ENCODE measurements around the gene HS6ST2. TPM values are rescaled to one million over a fixed set of nuclear protein-coding genes. Genes with fewer than 3 reads are reported as not detected.

The HS6ST2 gene
- total and polyA plus RNA-seq, 11 donors, result 0.05 to 0.54 (median 0.17) TPM; not detected in 3

DNA sequence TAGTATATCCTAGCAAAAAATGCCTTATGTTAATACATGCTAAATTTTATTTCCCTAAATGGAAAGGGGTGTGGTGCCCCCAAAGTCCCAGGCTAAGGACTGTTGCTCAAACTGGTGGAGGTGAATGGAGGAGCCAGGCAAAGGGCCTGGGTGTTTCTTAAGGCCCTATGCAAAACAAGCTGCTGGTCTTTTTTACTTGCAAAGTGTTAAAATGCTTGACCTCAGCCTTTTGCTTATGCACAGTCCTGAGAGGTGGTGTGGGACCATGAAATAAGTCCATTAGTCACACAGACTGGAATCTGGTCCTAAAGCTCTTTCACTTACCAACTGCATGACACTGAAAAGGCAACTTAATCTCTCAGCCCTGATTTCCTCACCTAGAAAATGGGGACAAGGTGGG lies 246.1 kb downstream of the HS6ST2 start:
- H3K9me3 ChIP-seq, result no peaks in the 10 kb centered on the region
- peaks cover 0 to 22% (median 0%) of the 10 kb centered on the region in 9 donors for H3K27me3 ChIP-seq
- no peaks in the 10 kb centered on the region for H3K4me1 ChIP-seq
- no peak for DNase-seq
- H3K36me3 ChIP-seq, result no peaks in the 10 kb centered on the region
- TF ChIP-seq, protein P1, sequence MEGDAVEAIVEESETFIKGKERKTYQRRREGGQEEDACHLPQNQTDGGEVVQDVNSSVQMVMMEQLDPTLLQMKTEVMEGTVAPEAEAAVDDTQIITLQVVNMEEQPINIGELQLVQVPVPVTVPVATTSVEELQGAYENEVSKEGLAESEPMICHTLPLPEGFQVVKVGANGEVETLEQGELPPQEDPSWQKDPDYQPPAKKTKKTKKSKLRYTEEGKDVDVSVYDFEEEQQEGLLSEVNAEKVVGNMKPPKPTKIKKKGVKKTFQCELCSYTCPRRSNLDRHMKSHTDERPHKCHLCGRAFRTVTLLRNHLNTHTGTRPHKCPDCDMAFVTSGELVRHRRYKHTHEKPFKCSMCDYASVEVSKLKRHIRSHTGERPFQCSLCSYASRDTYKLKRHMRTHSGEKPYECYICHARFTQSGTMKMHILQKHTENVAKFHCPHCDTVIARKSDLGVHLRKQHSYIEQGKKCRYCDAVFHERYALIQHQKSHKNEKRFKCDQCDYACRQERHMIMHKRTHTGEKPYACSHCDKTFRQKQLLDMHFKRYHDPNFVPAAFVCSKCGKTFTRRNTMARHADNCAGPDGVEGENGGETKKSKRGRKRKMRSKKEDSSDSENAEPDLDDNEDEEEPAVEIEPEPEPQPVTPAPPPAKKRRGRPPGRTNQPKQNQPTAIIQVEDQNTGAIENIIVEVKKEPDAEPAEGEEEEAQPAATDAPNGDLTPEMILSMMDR (IDR thresholded peaks at IDR 0.05), result no peak
- no peak for TF ChIP-seq POLR2A (IDR thresholded peaks at IDR 0.05)
- no peak overlapping the region for H3K27ac ChIP-seq
- intact Hi-C loops (cut with DNase I), result no loop called here
- ATAC-seq, result no peak
- no peak overlapping the region for H3K4me3 ChIP-seq

DNA sequence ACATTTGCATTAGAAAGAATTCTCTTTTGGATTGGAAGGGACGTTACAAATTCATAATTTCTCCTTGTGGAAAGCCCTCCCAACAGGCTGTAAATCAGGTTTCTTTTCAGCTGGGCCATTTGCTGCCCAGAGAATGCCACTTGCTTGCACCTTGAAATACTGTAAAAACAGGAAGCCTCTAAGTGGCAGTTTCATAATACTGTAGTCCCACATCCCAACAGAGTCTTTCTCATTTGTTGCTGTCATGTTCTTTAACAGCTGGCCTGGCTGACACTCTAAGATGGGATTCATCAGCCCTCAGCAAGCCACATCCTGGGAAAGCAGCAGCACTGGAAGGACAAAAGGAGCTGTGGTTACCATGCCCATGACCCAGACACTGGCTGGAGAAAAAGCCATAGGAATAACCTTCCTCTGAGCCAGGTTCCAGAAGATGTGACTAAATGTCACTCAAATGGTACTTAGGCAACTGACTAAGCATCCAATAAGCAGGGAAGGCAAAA lies 247.7 kb downstream of the HS6ST2 start:
- Histone ChIP-seq H3K4me3 (no peak overlapping the region), H3K27ac (no peak overlapping the region), H3K36me3 (no peaks in the 10 kb centered on the region), H3K4me1 (no peaks in the 10 kb centered on the region), H3K9me3 (no peaks in the 10 kb centered on the region), H3K27me3 (peaks cover 0 to 9% (median 0%) of the 10 kb centered on the region in 9 donors)
- DNase-seq (no peak), ATAC-seq (no peak)
- 40 to 72% (median 60%) methylated on average over 1 of the region's 1 CpG for WGBS, 4 donors
- intact Hi-C loops (cut with DNase I), result no loop called here
- TF ChIP-seq, protein P1 (IDR thresholded peaks at IDR 0.05), result no peak
- no peak for TF ChIP-seq POLR2A (IDR thresholded peaks at IDR 0.05)

DNA sequence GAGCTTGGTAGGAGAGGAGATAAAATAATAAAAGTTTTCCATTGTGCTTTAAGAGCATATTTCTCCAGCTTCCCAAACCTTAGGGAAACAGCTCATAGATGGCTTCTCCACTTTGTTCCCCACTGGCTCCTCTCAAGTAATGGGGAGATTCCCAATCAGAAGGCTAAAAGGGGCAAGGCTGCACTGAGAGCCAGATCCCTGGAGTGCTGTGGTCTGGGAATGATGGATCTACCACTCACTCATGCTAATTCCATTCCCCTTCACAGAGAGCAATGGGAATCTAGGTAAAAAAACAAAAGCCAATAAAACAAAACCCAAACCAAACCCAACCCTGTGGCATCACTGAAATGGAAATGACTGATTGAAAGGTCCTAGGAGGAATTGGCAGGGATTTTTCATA lies 249.9 kb downstream of the HS6ST2 start:
- Histone ChIP-seq H3K27ac (no peak overlapping the region), H3K4me3 (no peak overlapping the region), H3K9me3 (no peaks in the 10 kb centered on the region), H3K36me3 (no peaks in the 10 kb centered on the region), H3K27me3 (peaks cover 0 to 12% (median 0%) of the 10 kb centered on the region in 9 donors), H3K4me1 (no peaks in the 10 kb centered on the region)
- intact Hi-C loops (cut with DNase I), result no loop called here
- ATAC-seq (no peak), DNase-seq (no peak)
- TF ChIP-seq POLR2A (IDR thresholded peaks at IDR 0.05), result no peak
- TF ChIP-seq, protein P1 (IDR thresholded peaks at IDR 0.05), result no peak

DNA sequence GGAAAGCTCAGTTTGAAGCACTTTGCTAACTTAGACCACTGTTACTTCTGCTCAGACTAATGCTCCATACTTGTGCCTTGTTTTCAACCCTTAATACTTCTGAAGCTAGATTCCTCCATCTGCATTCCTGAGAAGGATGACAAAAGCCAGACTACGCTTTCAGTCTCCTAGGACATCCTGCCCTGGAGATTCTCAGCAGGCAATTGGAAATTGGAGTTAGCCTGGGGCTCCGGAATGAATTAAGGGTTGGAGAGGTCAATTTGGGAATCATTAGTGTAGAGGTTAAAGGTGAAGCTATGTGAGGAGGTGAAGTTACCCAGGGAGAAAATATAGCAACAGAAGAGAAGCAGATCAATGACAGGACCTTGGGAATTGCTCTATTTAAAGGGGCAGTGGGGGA lies 253.7 kb downstream of the HS6ST2 start:
- intact Hi-C loops (cut with DNase I), result no loop called here
- no peak overlapping the region for H3K4me3 ChIP-seq
- TF ChIP-seq POLR2A (IDR thresholded peaks at IDR 0.05), result no peak
- peaks cover 0 to 24% (median 0%) of the 10 kb centered on the region in 9 donors for H3K27me3 ChIP-seq
- DNase-seq (no peak), ATAC-seq (no peak)
- no peaks in the 10 kb centered on the region for H3K4me1 ChIP-seq
- WGBS, 4 donors, result 34 to 46% (median 37%) methylated on average over 2 of the region's 2 CpGs
- no peak overlapping the region for H3K27ac ChIP-seq
- H3K36me3 ChIP-seq, result no peaks in the 10 kb centered on the region
- H3K9me3 ChIP-seq, result no peaks in the 10 kb centered on the region

DNA sequence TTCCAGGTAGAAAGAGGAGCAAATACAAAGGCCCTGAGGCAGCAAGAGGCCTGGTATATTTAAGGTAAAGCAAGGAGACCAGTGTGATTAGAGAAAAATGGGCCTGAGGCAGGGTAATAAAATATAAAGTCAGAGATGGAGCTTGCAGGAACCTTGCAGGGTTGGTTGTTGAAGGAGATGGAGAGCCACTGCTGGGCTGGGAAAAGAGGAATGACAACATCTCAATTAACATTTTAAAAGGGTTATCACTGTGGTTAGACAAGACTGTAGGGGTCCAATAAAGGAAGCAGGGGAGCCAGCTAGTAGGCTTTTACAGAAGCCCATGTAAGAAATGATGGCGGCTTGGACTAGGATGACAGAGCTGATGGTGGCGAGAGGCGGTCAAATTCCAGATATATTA lies 264.0 kb downstream of the HS6ST2 start:
- WGBS, 4 donors, result 75 to 92% (median 82%) methylated on average over 3 of the region's 3 CpGs
- no peak for DNase-seq
- no peaks in the 10 kb centered on the region for H3K9me3 ChIP-seq
- ATAC-seq, result no peak
- no peaks in the 10 kb centered on the region for H3K36me3 ChIP-seq
- H3K4me1 ChIP-seq, result no peaks in the 10 kb centered on the region
- TF ChIP-seq, protein P1 (IDR thresholded peaks at IDR 0.05), result no peak
- no peak for TF ChIP-seq POLR2A (IDR thresholded peaks at IDR 0.05)
- H3K4me3 ChIP-seq, result no peak overlapping the region
- peaks cover 0 to 64% (median 0%) of the 10 kb centered on the region in 9 donors for H3K27me3 ChIP-seq
- H3K27ac ChIP-seq, result no peak overlapping the region
- intact Hi-C loops (cut with DNase I), result no loop called here
